HG03460 (cell line): Measurements from ENCODE around the gene MCEMP1.
A peak's percentile ranks its signal among the peaks of the same experiment; 100 is the strongest.

Experiments used
- ATAC-seq: cut with Tn5 transposase; IDR thresholded peaks from one replicate; pipeline ENCODE4 v1.9.1; 2021; ENCODE audit not compliant: unreplicated experiment

MCEMP1 gene

DNA sequence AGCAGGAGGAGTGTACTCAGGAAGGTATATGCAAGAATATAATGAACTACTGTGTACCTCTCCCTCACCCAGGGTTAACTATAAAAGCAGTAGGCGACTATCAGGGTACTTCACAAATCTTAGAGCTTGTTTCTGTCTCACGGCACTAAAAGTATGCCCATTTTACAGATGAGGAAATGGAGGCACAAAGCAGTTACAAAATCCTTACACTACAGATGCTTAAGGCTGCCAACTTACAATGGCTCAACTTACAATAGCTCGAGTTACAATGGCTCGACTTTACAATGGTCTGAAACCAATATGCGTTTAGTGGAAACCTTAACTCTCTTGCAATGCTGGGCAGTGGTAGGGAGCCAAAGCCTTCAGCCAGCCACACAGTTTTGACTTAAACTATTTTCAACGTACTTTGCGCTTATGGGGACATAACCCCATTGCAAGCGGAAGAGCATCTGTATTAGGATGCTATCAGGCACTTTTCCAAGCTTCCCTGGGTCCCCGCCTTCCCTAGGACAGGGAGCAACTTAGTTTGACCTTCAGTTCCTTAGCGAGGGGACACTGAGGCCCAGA is 20.9 kb downstream of the MCEMP1 start:
- ATAC-seq = no peak

DNA sequence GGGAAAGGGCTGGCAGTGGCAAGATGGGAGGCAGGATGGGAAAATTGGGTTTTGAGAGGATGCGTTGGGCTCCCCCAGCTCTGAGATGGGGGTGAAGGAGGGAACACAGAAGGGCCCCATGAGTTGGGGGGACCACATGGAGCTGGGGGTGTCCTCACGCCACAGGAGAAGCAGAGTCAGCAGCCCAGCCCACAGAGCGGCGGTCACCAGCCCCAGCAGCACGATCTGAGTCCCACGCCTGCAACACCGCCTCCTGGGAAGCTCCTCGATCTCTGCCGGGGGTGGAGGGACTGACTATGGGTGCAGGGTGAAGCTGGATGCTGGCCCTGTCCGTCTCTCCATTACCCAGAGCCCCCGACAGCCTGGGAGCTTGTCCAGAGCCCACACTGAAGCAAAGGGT is 21.7 kb downstream of the MCEMP1 start:
- no peak for ATAC-seq

DNA sequence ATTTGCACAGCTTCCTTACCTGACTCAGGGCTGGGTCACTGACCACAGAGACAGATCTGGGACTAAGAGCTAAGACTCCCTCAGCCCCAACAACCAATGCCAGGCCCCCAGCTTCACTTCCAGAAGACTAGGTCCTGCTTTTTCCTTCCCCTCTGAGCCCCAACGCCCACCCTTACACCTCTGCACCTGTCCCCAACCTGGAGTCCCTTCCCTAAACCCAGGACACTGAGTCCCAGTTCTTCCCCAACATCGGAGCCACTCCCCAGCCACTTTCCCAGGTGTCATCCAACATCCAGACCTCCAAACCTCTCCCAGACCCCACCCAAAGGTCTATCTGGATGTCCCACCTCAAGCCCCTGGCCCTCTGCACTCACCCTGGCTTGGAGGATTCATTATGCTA is 22.1 kb downstream of the MCEMP1 start:
- no peak for ATAC-seq

DNA sequence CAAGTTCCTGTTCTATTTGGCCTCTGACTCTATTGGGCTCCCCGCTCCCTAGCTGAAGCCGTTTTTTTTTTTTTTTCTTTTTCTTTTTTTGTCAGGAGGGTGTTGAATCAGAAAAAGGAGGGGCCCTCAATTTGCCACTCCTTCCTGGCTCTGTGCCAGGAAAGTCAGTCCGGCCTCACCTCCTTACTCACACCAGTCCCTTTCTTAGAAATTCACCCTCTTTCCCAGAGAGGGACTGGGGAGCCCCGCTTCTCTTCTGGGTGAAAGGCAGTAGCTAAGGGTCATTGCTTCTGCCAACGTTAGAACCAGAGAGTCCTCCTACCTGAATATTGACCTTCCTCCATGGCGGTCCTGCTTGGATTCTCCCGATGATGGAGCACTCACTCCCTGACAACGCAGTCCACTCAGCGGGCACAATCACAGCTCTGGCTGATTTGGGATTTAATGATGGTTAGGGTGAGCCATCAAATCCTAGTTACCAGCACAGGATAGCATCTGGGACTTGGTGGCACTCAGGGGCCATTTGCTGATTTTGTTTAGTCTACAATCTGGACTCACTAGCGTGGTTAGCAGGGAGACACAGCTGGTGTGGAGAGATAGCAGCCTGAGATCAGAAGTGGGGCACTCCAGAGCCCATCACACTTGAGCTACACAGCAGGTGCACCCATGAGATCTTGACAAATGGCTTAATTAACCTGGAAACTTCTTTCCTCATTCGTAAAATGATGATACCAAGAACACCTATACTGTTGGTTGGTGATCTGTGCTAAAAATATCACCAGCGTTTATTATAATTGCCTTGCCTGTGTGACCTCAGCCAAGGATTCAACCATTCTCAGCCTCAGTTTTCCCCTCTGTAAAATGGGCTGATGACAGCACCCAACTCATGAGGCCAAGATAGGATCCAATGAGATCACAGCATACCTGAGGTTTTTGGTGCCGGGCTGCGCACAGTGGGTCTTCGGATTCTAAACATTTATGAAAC is 22.8 kb downstream of the MCEMP1 start:
- no peak for ATAC-seq

DNA sequence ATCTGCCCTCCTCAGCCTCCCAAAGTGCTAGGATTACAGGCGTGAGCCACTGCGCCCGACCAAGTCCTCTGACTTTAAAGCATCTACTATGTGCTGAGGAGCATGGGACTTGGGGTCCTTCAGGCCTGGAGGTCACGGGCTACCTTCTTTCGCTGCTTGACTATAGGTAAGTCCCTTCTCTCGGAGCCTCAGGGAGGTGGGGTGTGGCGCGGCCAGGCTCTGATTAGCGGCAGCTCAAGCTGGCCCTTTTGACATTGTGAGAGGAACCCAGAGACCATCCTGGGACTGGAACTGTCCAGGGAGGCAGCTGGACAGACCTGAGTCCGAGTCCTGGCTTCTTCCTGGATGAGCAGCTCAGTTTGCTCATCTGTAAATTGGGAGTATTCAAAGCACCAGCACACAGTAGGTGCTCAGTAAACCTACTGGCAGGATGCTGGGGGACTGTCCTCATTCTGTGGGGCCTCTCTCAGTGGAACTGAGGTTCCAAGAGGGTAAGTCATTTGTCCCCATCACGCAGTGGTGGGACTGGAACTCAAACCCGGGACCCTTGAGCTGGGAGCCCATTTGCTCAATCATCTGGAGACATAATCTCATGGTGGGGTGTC is 24.3 kb downstream of the MCEMP1 start:
- no peak for ATAC-seq

DNA sequence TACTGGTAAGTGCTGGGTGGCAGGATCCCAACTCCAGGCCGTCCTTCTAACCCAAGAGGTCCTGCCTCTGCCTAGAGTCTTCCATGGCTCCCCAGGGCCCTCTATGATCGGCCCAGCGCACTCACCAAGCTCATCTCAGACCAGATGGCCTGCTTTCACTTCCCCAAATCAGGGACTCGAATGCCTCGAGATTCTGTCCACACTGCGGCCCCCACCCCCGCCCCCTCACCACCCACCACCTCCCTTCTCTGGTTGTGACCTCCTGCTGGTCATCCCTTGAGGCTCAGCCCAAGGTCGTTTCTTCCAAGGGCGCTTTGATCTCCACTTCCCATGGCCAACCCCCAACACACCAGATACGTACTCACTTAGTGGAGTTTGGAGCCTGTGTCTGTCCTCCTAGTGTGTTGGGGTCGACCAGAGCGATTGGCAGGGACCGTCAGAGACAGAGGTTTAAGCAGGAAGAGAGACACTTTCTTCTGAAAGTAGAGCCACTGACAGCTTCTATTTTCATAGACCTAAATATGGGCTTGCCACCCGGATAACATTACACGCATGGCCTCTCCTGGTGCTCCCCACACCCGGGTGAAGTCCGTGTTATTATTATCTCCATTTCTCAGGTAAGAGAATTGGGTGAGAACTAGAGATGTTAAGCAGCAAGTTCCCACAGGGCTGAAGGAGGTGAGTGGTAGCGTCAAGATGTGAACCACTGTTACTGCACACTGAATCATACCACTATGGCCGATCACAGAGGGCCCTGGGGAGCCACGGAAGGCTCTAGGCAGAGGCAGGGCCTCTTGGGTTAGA is 25.0 kb downstream of the MCEMP1 start, which contains the start of gene FCER2:
Gene FCER2, minus strand, starts transcription at position 478 of the 804 bp plus-strand sequence. CDS start 2,371 bp downstream, outside the sequence.
- ATAC-seq = peak; percentile 45

DNA sequence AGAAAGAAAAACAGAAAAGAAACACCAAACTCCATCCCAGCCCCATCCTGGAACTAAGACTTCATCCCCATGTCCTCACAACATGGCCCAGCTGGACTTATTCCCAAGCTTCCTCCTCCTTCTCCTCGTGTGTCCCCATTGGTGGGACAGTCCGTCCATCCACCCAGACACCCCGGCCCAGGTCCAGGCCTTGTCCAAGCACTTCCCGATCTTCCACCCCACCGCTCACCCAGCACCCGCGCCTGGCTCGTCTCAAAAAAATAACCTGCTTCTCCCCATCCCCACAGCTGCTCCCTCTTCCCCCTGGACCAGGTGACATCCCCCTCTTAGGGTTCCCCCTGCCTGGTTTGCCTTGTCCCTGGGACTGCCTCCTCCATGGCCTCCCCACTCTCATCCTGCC is 26.4 kb downstream of the MCEMP1 start:
- no peak for ATAC-seq

DNA sequence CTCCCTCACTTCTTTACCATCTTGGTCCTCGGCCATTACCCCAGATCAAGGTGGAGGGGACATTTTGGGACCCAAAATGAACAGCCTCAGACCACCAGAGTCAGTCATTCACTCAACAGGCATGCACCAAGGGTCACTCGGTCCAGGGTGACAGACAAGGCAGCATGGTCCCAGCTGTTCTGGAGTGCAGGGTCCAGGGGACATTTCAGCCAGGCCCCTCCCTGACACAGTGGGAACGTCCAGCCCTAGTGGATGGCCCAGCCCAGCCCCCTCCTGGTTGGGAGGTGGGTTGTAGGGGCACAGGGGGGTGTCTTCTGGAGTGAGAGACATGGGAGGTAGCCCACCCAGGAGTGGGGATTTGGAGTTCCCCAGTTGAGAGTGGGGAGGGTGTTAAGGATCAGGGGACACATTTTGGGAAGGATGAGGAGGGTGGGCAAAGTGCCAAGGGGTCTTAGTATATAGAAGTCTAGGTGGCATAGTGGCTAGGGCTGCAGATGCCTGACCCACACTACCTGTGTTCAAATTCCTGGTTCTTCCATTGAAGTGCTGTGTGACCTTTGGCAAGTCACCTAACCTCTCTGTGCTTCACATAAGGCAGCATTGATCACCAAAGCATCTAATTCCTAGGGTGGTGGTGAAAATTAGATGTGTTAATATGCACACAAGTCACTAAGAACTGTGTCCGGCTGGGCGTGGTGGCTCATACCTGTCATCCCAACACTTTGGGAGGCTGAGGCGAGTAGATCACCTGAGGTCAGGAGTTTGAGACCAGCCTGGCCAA is 27.6 kb downstream of the MCEMP1 start:
- no peak for ATAC-seq

DNA sequence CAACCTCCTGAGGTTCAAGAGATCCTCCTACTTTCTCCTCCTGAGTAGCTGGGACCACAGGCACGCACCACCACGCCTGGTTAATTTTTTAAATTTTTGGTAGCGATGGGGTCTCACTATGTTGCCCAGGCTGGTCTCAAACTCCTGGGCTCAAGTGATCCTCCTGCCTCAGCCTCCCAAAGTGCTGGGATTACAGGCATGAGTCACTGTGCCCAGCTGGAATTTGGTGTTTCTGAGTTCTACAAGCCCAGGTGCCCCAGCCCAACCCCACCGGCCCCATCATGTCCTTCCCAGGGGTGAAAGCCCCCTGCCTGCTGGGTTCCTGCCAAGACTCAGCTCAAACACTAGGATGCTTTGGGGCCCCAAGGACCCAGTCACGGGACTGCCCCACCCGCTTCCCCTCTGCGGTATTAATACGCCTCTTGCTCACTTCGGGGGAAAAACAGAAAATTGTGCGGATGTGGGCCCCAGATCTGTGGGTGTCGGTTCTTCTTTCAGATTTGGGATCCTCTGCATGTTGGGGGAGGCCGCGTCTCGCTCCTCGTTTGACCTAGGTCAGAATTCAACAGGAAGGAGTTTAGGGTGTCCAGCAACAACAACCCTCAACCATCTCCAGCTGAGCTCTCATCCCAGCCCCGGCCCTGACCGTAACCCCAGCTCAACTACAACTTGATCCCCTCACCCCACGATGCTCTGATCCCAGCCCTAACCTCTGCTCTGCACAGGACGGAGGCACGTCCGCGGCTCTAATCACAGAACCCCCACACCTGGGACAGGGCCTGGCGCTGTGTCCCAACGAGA is 28.7 kb downstream of the MCEMP1 start:
- ATAC-seq = peak; percentile 41

DNA sequence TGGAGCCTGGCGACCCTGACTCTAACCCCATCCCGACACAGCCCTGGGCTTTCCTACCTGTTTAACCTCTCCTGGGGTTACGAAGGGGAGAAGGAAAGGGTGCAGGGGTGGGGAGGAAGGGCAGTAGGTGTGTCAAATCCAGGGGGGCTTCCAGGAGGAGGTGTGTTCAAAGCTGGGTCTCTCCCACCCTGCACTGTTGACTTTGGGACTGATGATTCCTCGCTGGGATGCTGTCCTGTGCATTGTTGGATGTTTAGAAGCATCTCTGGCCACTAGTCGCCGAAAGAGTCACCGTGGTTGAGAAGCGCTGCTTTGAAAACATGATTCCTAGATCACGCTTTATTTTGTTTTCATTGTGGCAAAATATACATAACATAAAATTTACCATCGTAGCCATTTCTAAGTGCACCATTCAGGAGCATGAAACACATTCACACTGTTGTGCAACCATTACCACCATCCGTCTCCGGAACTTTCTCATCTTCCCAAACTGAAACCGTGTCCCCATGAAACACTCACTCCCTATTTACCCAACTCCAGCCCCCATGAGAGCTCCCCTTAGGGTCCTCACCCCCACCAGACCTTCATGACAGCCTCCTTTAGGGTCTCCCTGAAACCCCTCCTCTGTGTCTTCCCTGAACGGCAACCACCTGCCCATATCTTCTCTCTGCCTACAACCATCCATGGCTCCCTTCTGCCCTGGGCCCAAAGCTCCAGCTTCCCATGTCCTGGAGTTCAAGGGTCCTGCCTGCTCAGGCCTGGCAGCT is 29.5 kb downstream of the MCEMP1 start:
- ATAC-seq = no peak

DNA sequence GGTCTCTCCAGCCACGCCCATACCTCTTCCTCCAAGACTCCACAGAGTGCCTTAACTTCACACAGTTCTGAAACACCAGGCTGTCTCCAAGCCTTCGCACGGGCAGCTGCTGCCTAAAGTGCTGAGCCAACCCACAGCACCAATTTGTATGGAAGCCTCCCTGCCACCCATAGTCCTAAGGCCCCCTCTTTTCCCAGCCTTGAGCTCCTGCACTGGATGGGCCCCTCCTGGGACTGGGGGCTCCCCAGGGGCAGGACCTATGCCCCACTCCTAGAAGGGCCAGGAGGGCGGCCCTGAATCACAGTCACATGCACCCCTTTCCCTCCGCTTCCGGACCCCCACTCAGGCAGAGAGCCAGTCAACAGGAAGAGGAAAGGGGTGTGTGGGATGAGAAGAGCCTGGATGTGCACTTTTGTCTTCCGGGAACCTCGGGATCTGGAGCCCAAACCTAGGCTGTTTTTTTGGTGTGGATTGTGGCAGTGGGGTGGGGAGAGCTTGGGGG is 30.1 kb downstream of the MCEMP1 start:
- no peak for ATAC-seq

DNA sequence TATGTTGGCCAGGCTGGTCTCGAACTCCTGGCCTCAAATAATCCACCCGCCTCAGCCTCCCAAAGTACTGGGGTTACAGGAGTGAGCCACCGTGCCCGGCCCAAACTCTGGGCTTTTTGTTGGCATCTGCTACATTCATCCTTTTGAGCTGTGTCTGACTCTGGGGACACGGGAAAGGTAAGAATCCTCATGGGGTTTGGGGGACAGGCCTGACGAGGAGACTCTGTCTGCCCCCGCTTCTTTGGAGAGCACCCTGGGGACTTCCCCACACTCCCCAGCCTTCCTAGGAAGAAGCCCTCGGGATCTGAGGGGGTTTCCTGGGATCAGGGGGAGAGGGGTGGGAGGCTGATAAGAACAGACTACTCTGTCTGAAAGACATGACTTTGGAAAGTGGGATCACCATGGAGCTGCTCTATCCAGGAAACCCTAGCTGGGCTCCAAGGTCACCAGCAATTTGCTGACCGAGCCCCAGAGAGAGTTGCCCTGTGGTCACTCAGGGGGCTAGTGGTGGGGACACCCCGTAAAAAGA is 33.1 kb downstream of the MCEMP1 start:
- ATAC-seq = no peak

DNA sequence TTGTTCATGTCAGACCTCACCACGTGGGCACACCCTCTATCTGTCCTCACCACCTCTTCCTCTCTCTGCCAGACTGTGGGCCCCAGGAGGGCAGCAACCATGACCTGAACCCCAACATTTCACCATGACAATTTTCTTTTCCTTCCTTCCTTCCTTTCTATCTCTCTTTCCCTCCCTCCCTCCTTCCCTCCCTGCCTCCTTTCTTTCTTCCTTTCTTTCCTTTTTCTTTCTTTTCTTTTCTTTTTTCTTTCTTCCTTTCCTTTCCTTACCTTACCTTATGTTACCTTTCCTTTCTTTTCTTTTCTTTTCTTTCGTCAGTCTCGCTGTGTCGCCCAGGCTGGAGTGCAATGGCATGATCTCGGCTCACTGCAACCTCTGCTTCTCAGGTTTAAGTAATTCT is 33.7 kb downstream of the MCEMP1 start:
- no peak for ATAC-seq

DNA sequence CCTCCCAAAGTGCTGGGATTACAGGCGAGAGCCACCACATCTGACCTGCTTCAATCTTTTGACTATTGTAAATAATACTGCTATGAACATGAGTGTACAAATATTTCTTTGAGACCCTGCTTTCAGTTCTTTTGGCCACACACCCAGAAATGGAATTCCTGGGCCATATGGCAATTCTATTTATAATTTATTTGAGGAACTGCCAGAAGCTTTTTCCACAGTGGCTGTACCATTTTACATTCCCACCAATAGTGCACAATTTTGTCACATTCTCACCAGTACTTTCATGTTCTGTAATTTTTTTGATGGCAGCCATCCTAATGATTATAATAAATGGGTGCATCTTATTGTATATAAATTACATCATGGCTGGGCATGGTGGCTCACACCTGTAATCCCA is 38.8 kb downstream of the MCEMP1 start:
- ATAC-seq = no peak

DNA sequence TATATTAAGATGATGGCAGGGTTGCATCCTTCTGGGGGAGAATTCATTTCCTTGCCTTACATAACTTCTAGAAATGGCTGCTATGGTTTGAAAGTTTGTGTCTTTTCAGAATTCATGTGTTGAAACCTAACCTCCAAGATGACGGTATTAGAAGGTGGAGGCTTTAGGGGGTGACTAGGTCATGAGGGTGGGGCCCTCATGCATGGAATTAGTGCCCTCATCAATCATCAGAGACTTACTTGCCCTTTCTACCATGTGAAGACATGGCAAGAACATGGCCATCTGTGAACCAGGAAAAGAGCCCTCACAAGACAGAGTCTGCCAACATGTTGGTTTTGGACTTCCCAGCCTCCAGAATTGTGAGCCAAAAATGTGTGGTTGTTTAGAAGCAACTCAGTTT is 39.9 kb downstream of the MCEMP1 start:
- no peak for ATAC-seq

DNA sequence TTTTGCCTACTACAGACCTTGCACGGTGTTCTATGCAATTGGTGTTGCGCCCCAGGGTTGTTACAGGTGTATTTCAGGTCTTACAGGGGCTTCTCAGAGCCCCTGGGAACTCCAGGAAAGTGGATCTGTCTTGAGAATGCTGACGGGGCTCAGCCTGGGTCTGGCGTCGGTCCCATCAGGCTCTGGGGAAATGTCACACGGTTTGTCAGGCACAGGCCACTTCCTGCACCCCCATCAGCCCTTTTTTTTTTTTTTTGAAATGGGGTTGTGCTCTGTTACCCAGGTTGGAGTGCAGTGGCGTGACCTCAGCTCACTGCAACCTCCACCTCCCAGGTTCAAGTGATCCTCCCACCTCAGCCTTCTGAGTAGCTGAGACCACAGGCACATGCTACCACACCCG is 41.8 kb downstream of the MCEMP1 start:
- no peak for ATAC-seq

DNA sequence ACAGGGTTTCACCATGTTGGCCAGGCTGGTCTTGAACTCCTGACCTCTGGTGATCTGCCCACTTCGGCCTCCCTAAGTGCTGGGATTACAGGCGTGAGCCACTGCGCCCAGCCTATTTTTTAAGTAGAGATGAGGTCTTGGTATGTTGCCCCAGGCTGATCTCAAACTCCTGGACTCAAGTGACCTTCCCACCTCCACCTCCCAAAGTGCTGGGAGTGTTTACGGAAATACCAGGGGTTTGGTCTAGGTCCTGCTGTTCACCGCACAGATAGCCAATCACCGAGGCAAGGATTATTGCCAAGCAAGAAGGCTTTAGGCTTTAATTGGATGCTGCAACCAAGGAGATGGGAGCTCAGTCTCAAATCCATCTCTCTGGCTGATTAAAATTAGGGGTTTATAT is 43.5 kb downstream of the MCEMP1 start:
- ATAC-seq = no peak

DNA sequence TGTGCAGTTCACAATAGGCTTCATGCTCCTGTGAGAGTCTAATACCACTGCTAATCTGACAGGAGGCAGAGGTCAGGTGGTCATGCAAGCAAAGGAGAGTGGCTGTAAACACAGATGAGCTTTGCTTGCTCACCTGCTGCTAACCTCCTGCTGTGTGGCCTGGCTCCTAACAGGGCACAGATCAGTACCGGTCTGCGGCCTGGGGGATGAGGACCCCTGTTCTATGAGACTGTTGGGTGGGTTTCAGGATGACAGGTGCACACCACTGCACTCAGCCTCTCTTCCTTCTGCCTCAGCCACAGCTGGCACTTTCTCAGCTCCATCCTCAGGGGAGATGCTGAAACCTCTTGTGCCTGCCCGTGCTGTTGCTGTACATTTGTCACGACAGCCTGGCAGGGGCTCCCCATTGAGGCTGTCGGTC is 45.4 kb downstream of the MCEMP1 start:
- peak; percentile 60 for ATAC-seq
